Esophagus muscularis mucosa (tissue), 4 donors: ENCODE measurements around the gene SSX2. TPM values are rescaled to one million over a fixed set of nuclear protein-coding genes. Genes with fewer than 3 reads are reported as not detected.
"Not testable (repeated sequence)": the region's sequence is repeated elsewhere in the genome, so short reads cannot be mapped to it uniquely, and the experiment has no call there.

Source experiments
- DNase-seq: peaks from one replicate; pipeline ENCODE4 v3.0.0-alpha.2; 2017; ENCODE audit errors: extremely low spot score
- H3K27ac ChIP-seq, 4 donors: fragments of 200-600 bp; sonication (generic); replicated peaks in 1 of 4; 1 replicate in 3 of 4; 2 replicates in 1 of 4; pipeline ENCODE4 v1.5.1; 2016 to 2019; ENCODE audit warnings: mild to moderate bottlenecking in 1 of 4
- H3K27me3 ChIP-seq, 4 donors: fragments of 200-600 bp; sonication (generic); one replicate each; pipeline versions ENCODE4 v1.5.1 to v1.6.0; 2016 to 2019
- H3K36me3 ChIP-seq, 4 donors: fragments of 200-600 bp; sonication (generic); one replicate each; pipeline ENCODE4 v1.5.1; 2016 to 2019
- H3K4me1 ChIP-seq, 4 donors: fragments of 200-600 bp; sonication (generic); one replicate each; pipeline ENCODE4 v1.5.1; 2016 to 2019
- H3K4me3 ChIP-seq, 4 donors: fragments of 200-600 bp; sonication (generic); 1 replicate in 2 of 4; 2 replicates in 2 of 4; pipeline ENCODE4 v1.5.1; 2016 to 2019; ENCODE audit warnings: mild to moderate bottlenecking in 4 of 4, moderate library complexity in 1 of 4
- H3K9me3 ChIP-seq, 4 donors: fragments of 200-600 bp; sonication (generic); 1 replicate in 3 of 4; 2 replicates in 1 of 4; pipeline ENCODE4 v1.5.1; 2016 to 2019
- WGBS: methylation state at CpG from one replicate; pipeline ENCODE4 v1.1.5; 2018; 5-methylcytosine and 5-hydroxymethylcytosine counted together
- intact Hi-C: fragments of 100-400 bp; cut with DNase I; formaldehyde crosslinking; loops from one replicate; pipeline ENCODE4 v1.15.1; 2023
- small RNA-seq, 3 donors: library from RNA; depleted of rRNA; stranded (forward); fragments of <200 nt; gene quantifications; one replicate each; pipeline ENCODE3, GENCODE V24; 2016
- total RNA-seq, 4 donors: library from RNA; depleted of rRNA; stranded (reverse); fragments of >200 nt; gene quantifications; one replicate each; pipeline versions ENCODE4 v1.1.0 to v1.2.1, GENCODE V29; 2016

Gene SSX2, protein sequence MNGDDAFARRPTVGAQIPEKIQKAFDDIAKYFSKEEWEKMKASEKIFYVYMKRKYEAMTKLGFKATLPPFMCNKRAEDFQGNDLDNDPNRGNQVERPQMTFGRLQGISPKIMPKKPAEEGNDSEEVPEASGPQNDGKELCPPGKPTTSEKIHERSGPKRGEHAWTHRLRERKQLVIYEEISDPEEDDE
- not detected for total RNA-seq

DNA sequence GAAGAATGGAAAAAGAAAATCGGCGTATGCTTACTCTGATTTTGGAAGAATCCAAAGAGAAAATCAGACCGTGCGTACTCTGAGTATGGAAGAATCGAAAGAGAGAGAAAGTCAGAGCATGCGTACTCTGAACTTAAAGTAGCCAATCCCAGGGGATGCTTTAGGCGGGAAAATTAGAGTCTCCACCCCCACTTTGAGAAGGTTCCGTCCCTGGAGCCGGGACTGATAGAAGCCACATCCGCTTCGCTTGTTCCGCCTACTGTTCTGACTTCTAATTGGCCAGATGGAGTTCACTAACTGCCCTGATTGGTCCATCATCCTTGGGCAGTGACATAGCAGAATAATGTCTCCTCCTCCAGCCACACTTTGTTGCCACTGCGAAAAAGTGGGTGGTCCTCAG is at the start of gene SSX2:
SSX2 (minus strand) TSS at position 101 of the 400 bp plus-strand sequence. CDS start 1,429 bp downstream, outside the sequence.
- WGBS, result no CpG with 5 or more reads among the region's 13 CpGs
- DNase-seq, H3K36me3 ChIP-seq, H3K4me1 ChIP-seq, H3K9me3 ChIP-seq, H3K4me3 ChIP-seq, H3K27me3 ChIP-seq, intact Hi-C loops, H3K27ac ChIP-seq: not testable (repeated sequence)

DNA sequence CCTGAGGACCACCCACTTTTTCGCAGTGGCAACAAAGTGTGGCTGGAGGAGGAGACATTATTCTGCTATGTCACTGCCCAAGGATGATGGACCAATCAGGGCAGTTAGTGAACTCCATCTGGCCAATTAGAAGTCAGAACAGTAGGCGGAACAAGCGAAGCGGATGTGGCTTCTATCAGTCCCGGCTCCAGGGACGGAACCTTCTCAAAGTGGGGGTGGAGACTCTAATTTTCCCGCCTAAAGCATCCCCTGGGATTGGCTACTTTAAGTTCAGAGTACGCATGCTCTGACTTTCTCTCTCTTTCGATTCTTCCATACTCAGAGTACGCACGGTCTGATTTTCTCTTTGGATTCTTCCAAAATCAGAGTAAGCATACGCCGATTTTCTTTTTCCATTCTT is 44.0 kb upstream of the SSX2 start, which contains the start of gene SSX2B:
SSX2B (plus strand) TSS at position 301 of the 400 bp plus-strand sequence. CDS start 1,429 bp downstream, outside the sequence.
- intact Hi-C loops, H3K9me3 ChIP-seq, H3K27me3 ChIP-seq, H3K27ac ChIP-seq, DNase-seq, H3K36me3 ChIP-seq, H3K4me1 ChIP-seq, H3K4me3 ChIP-seq: not testable (repeated sequence)
- no CpG with 5 or more reads among the region's 13 CpGs for WGBS

DNA sequence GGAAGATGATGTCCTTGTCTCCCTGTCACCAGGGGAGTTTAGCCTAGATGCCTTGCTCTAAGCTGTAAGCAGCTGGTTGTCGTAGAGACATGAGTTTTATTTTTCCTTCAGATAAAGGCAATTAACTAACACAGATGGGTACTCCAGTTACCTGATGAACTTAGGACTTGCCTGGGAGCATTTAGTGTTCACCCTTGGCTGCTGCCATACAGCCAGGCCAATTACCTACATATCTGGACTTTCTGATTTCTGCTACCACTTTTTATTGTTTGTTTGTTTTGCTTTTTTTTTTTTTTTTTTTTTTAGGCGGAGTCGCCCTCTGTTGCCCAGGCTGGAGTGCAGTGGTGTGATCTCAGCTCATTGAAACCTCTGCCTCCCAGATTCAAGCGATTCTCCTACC is 14.9 kb downstream of the SSX2 start:
- WGBS, result no CpG with 5 or more reads among the region's 4 CpGs
- H3K4me3 ChIP-seq, DNase-seq, H3K27me3 ChIP-seq, H3K27ac ChIP-seq, intact Hi-C loops, H3K9me3 ChIP-seq, H3K4me1 ChIP-seq, H3K36me3 ChIP-seq: not testable (repeated sequence)

DNA sequence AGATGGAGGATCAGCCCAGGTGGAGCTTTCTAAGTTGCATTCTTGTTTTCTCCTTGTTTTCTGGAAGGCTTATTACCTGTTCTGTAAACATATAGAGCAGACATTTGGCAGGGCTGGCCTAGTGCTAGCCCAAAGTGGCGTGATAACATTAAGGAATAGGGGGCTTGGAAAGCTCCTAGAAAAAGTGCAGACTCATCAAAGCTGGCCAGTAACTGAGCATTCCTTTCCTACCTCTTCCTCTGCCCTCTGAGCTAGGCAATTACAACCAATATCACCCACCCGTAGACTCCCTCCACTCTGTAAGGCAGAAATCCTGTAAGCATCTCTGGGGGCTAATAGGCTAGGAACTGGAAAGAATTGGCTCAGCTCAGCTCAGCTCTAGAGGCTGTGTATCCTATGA is 44.8 kb downstream of the SSX2 start:
- DNase-seq, intact Hi-C loops: not testable (repeated sequence)
- 87% methylated on average over 2 of the region's 2 CpGs for WGBS

DNA sequence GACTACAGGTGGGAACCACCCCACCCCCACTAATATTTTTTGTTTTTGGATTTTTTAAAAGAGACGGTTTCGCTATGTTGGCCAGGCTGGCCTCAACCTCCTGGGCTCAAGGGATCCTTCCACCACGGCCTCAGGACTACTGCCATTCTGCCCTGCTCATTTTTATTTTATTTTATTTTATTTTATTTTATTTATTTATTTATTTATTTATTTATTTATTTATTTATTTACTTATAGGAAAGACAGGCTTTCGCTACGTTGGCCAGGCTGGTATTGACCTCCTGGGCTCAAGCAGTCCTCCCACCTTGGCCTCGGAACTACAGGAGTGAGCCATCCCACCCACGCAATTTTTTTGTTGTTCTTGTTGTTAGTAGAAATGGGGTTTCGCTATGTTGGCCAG is 51.5 kb downstream of the SSX2 start:
- H3K4me1 ChIP-seq, intact Hi-C loops, H3K36me3 ChIP-seq, DNase-seq, H3K9me3 ChIP-seq, H3K4me3 ChIP-seq, H3K27ac ChIP-seq, H3K27me3 ChIP-seq: not testable (repeated sequence)
- 86% methylated on average over 8 of the region's 8 CpGs for WGBS

More for the DNA sequence above, 44.8 kb downstream of the SSX2 start:
- not testable (repeated sequence) for H3K9me3 ChIP-seq, H3K4me3 ChIP-seq, H3K4me1 ChIP-seq, H3K27me3 ChIP-seq, H3K36me3 ChIP-seq, H3K27ac ChIP-seq

DNA sequence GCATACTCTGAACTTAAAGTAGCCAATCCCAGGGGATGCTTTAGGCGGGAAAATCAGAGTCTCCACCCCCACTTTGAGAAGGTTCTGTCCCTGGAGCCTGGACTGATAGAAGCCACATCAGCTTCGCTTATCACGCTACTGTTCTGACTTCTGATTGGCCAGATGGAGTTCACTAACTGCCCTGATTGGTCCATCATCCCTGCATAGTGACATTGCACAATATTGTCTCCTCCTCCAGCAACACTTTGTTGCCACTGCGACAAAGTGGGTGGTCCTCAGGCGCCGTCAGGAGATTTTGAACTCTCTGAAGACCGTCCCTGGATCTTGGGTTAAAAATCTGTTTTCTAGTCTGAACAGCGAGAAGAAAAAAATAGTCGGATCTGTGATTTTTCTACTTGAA is 52.2 kb downstream of the SSX2 start, which contains the start of gene SSX7:
SSX7 (minus strand) TSS at position 101 of the 400 bp plus-strand sequence. CDS start 1,428 bp downstream, outside the sequence.
- 83% methylated on average over 9 of the region's 9 CpGs for WGBS
- DNase-seq, H3K36me3 ChIP-seq, H3K27me3 ChIP-seq, H3K4me3 ChIP-seq, H3K4me1 ChIP-seq, H3K27ac ChIP-seq, intact Hi-C loops, H3K9me3 ChIP-seq: not testable (repeated sequence)

DNA sequence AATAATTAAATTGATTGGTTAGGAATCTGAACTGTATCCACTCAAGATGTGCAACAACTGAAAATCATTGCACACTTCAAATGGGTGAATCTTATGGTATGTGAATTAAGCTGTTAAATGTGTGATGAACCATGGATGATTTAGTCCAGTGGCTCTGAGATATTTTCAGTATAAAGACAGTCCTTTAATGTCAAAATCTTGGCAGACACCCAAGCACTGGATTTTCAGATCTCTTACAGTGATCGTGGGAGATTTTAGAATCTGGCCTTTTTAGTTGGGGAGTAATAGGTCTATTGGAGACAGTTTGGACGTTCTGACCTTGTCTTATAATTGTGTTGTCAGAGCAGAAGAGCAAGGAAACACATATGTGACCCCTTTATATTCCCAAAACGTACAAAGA is 56.3 kb downstream of the SSX2 start:
- WGBS, result 32% methylated on average over 3 of the region's 3 CpGs
- intact Hi-C loops, result not testable (repeated sequence)

DNA sequence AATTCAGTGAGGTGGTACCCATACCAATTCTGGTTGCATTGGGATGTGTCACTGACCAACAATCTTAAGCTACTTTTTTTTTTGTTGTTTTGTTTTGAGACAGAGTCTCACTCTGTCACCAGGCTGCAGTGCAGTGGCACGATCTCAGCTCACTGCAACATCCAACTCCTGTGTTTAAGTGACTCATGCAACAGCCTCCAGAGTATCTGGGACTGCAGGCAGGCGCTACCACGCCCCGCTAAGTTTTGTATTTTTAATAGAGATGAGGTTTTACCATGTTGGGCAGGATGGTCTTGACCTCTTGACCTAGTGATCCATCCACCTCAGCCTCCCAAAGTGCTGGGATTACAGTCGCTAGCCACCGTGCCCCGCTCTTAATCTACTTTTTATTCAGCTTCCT is 58.0 kb downstream of the SSX2 start:
- H3K36me3 ChIP-seq, DNase-seq, H3K9me3 ChIP-seq, H3K27ac ChIP-seq, H3K4me1 ChIP-seq, H3K4me3 ChIP-seq, intact Hi-C loops, H3K27me3 ChIP-seq: not testable (repeated sequence)
- 87% methylated on average over 7 of the region's 7 CpGs for WGBS

More for the DNA sequence above, 56.3 kb downstream of the SSX2 start:
- H3K27ac ChIP-seq, H3K4me3 ChIP-seq, H3K36me3 ChIP-seq, H3K4me1 ChIP-seq, DNase-seq, H3K27me3 ChIP-seq, H3K9me3 ChIP-seq: not testable (repeated sequence)

Small RNA genes lying within 50 kb of the gene (small RNA-seq; reads per million reads assigned to genes)
- gene AC244505.3, result 0 reads per million in 3 donors
- 0 reads per million in 3 donors for gene AC244505.5
- gene AL450023.3, result 0 reads per million in 3 donors
- gene RNA5SP504, result 0 reads per million in 3 donors

Other genes with a start within 250 kb of the SSX2 start
- not detected for gene XAGE1A, start 211.4 kb downstream of the SSX2 start, total RNA-seq
- not detected for gene XAGE1B, start 190.1 kb downstream of the SSX2 start, total RNA-seq
- gene SSX7, start 52.3 kb downstream of the SSX2 start, total RNA-seq, result not detected
- not detected for gene SSX2B, start 44.1 kb upstream of the SSX2 start, total RNA-seq
- not detected for gene SPANXN5, start 90.2 kb upstream of the SSX2 start, total RNA-seq
- gene XAGE5, start 104.1 kb upstream of the SSX2 start, total RNA-seq, result not detected
- gene XAGE3, start 160.9 kb upstream of the SSX2 start, total RNA-seq, result not detected
- gene FAM156B, start 190.2 kb upstream of the SSX2 start, total RNA-seq, result 10 to 100 TPM; 11.9 to 23.4 (median 14.9) TPM